Retinal pigment epithelial cell (primary cell): ENCODE data around the gene KATNBL1.

Source experiments
- DNase-seq: peaks from one replicate; pipeline ENCODE4 v3.0.0-alpha.2; 2010; ENCODE audit warnings: low read depth
- H3K4me3 ChIP-seq: 2 replicates; pipeline ENCODE4 v1.5.1; 2011; ENCODE audit warnings: mild to moderate bottlenecking, low read length, control low read depth, moderate library complexity
- CTCF ChIP-seq: conservative IDR thresholded peaks from 2 replicates; pipeline ENCODE4 v1.5.1; 2011; ENCODE audit warnings: low read depth, low read length, control low read depth, inconsistent platforms

Gene KATNBL1

GRCh38 chr15:34209421-34210282 is at the start of gene KATNBL1:
TSS of gene KATNBL1 (minus strand) at chr15:34210096. CDS start at chr15:34163676, 46,420 bp downstream.
- DNase-seq = no peak
- peak within 1 kb of the TSS; percentile 76 for H3K4me3 ChIP-seq
- TF ChIP-seq CTCF = peak; percentile 91

- DNase-seq = no peak
- no peak for TF ChIP-seq CTCF
- no peak overlapping the region for H3K4me3 ChIP-seq
Observed at GRCh38 chr15:34259566-34259965, 49.7 kb upstream of the KATNBL1 start.

GRCh38 chr15:34258151-34258550 is 48.3 kb upstream of the KATNBL1 start:
- no peak for TF ChIP-seq CTCF
- no peak overlapping the region for H3K4me3 ChIP-seq
- no peak for DNase-seq

- DNase-seq = no peak
- no peak for TF ChIP-seq CTCF
Observed at GRCh38 chr15:34252545-34252944, 42.6 kb upstream of the KATNBL1 start.

GRCh38 chr15:34248190-34248589 is 38.3 kb upstream of the KATNBL1 start:
- no peak for TF ChIP-seq CTCF
- no peak overlapping the region for H3K4me3 ChIP-seq
- DNase-seq = no peak

More at GRCh38 chr15:34252545-34252944, 42.6 kb upstream of the KATNBL1 start:
- no peak overlapping the region for H3K4me3 ChIP-seq

GRCh38 chr15:34246276-34246976 is 36.5 kb upstream of the KATNBL1 start:
- no peak for DNase-seq
- H3K4me3 ChIP-seq = no peak overlapping the region
- no peak for TF ChIP-seq CTCF
